HepG2 (cell line): ENCODE data around the gene FUT3. TPM values are rescaled to one million over a fixed set of nuclear protein-coding genes. Genes with fewer than 3 reads are reported as not detected.

Source experiments
- BORCS8-MEF2B ChIP-seq: sonication (generic); formaldehyde crosslinking; IDR thresholded peaks from 2 replicates; pipeline ENCODE4 v1.8.0; 2022; ENCODE audit warnings: mild to moderate bottlenecking, missing genetic modification reagents
- CCDC6 ChIP-seq: sonication (generic); formaldehyde crosslinking; IDR thresholded peaks from 2 replicates; pipeline ENCODE4 v1.8.1; 2022; ENCODE audit warnings: mild to moderate bottlenecking, missing genetic modification reagents, moderate library complexity
- DMAP1 ChIP-seq: IDR thresholded peaks from 2 replicates; pipeline ENCODE4 v1.6.1; 2016
- GABPB1 ChIP-seq: IDR thresholded peaks from 2 replicates; pipeline ENCODE4 v1.6.1; 2016; ENCODE audit warnings: mild to moderate bottlenecking, missing genetic modification reagents, moderate library complexity, missing compliant biosample characterization
- GTF3A ChIP-seq: sonication (generic); formaldehyde crosslinking; conservative IDR thresholded peaks from 2 replicates; pipeline ENCODE4 v1.4.0; 2020; ENCODE audit warnings: mild to moderate bottlenecking, missing genetic modification reagents
- MED8 ChIP-seq: sonication (generic); formaldehyde crosslinking; IDR thresholded peaks from 2 replicates; pipeline ENCODE4 v1.8.1; 2023; ENCODE audit warnings: mild to moderate bottlenecking, missing genetic modification reagents; ENCODE audit not compliant: insufficient replicate concordance
- MTA1 ChIP-seq: sonication (generic); formaldehyde crosslinking; IDR thresholded peaks from 2 replicates; pipeline ENCODE4 v1.4.0; 2020; ENCODE audit warnings: missing genetic modification reagents, mild to moderate bottlenecking, borderline replicate concordance
- MTA3 ChIP-seq: sonication (generic); formaldehyde crosslinking; IDR thresholded peaks from 2 replicates; pipeline ENCODE4 v1.4.0; 2020; ENCODE audit warnings: missing genetic modification reagents
- POLR2A ChIP-seq, 2 experiments: IDR thresholded peaks; 2 replicates each; pipeline ENCODE4 v1.6.1; 2011; ENCODE audit warnings: low read depth in 2 of 2, low read length in 2 of 2, mild to moderate bottlenecking in 1 of 2, moderate library complexity in 1 of 2; ENCODE audit not compliant: insufficient read depth in 1 of 2
- POLR2AphosphoS5 ChIP-seq: IDR thresholded peaks from 2 replicates; pipeline ENCODE4 v1.6.1; 2012; ENCODE audit warnings: low read depth, low read length
- RNF2 ChIP-seq: fragments of 450-650 bp; conservative IDR thresholded peaks from 2 replicates; pipeline ENCODE4 v1.6.1; 2016; ENCODE audit warnings: low read depth
- SMAD3 ChIP-seq: sonication (generic); formaldehyde crosslinking; IDR thresholded peaks from 2 replicates; pipeline ENCODE4 v1.4.0; 2020; ENCODE audit warnings: missing genetic modification reagents
- TBX2 ChIP-seq: sonication (generic); formaldehyde crosslinking; IDR thresholded peaks from 2 replicates; pipeline ENCODE4 v1.5.0; 2020; ENCODE audit warnings: missing genetic modification reagents, mild to moderate bottlenecking, borderline replicate concordance
- TMF1 ChIP-seq: sonication (generic); formaldehyde crosslinking; IDR thresholded peaks from 2 replicates; pipeline ENCODE4 v1.8.1; 2022; ENCODE audit warnings: low read depth, missing genetic modification reagents
- YEATS4 ChIP-seq: sonication (generic); formaldehyde crosslinking; IDR thresholded peaks from 2 replicates; pipeline ENCODE4 v1.4.0; 2020; ENCODE audit warnings: missing genetic modification reagents, borderline replicate concordance
- ZBTB20 ChIP-seq: sonication (generic); formaldehyde crosslinking; IDR thresholded peaks from 2 replicates; pipeline ENCODE4 v1.8.1; 2023; ENCODE audit warnings: missing genetic modification reagents, low read depth, mild to moderate bottlenecking, borderline replicate concordance
- ZNF18 ChIP-seq: sonication (generic); formaldehyde crosslinking; IDR thresholded peaks from 2 replicates; pipeline ENCODE4 v1.8.0; 2022; ENCODE audit warnings: mild to moderate bottlenecking, missing genetic modification reagents; ENCODE audit not compliant: insufficient replicate concordance
- ZNF274 ChIP-seq: sonication (generic); formaldehyde crosslinking; IDR thresholded peaks from 2 replicates; pipeline ENCODE4 v1.5.1; 2020; ENCODE audit warnings: mild to moderate bottlenecking, missing genetic modification reagents
- ZNF296 ChIP-seq: sonication (generic); formaldehyde crosslinking; conservative IDR thresholded peaks from 2 replicates; pipeline ENCODE4 v1.5.0; 2020; ENCODE audit warnings: mild to moderate bottlenecking, missing genetic modification reagents
- ZNF496 ChIP-seq: sonication (generic); formaldehyde crosslinking; IDR thresholded peaks from 2 replicates; pipeline ENCODE4 v1.8.1; 2023; ENCODE audit warnings: mild to moderate bottlenecking, moderate library complexity, missing genetic modification reagents; ENCODE audit not compliant: insufficient replicate concordance
- ZNF547 ChIP-seq: sonication (generic); formaldehyde crosslinking; IDR thresholded peaks from 2 replicates; pipeline ENCODE4 v1.5.1; 2020; ENCODE audit warnings: mild to moderate bottlenecking, missing genetic modification reagents
- ZNF607 ChIP-seq: sonication (generic); formaldehyde crosslinking; IDR thresholded peaks from 2 replicates; pipeline ENCODE4 v1.5.1; 2020; ENCODE audit warnings: missing genetic modification reagents, mild to moderate bottlenecking, borderline replicate concordance
- ZNF746 ChIP-seq: sonication (generic); formaldehyde crosslinking; IDR thresholded peaks from 2 replicates; pipeline ENCODE4 v1.8.0; 2022; ENCODE audit warnings: mild to moderate bottlenecking, missing genetic modification reagents
- ZNF772 ChIP-seq: sonication (generic); formaldehyde crosslinking; IDR thresholded peaks from 2 replicates; pipeline ENCODE4 v1.5.0; 2020; ENCODE audit warnings: mild to moderate bottlenecking, missing genetic modification reagents
- ZNF775 ChIP-seq: sonication (generic); formaldehyde crosslinking; IDR thresholded peaks from 2 replicates; pipeline ENCODE4 v1.4.0; 2020; ENCODE audit warnings: missing genetic modification reagents, mild to moderate bottlenecking, moderate library complexity, borderline replicate concordance
- ZNF780A ChIP-seq: sonication (generic); formaldehyde crosslinking; IDR thresholded peaks from 2 replicates; pipeline ENCODE4 v1.8.0; 2022; ENCODE audit warnings: mild to moderate bottlenecking, missing genetic modification reagents, moderate library complexity
- polyA plus RNA-seq, 8 experiments: library from polyadenylated mRNA; depleted of rRNA in 3 of 8; stranded (reverse) in 7 of 8; unstranded in 1 of 8; fragments of >200 nt; fragmentation: Illumina TruSeq in 4 of 8; extraction: Trizol in 4 of 8; gene quantifications; 2 replicates each; pipeline versions ENCODE4 v1.2.1 to v1.2.3, GENCODE V29; 2011 to 2016; ENCODE audit warnings: low read depth in 4 of 8, missing spikeins in 1 of 8, mixed read lengths in 1 of 8; ENCODE audit not compliant: insufficient read depth in 1 of 8
- total RNA-seq, 5 experiments: library from RNA; depleted of rRNA; stranded (reverse); fragments of >200 nt; fragmentation: Illumina TruSeq; extraction: Trizol; gene quantifications; 2 replicates each; pipeline ENCODE4 v1.2.3, GENCODE V29; 2016; ENCODE audit warnings: low read depth in 1 of 5
- TF ChIP-seq, protein P1 (sequence below): sonication (generic); IDR thresholded peaks from 2 replicates; pipeline ENCODE4 v1.6.1; 2016; ENCODE audit warnings: low read depth, borderline replicate concordance
- TF ChIP-seq, protein P2 (sequence below): sonication (generic); formaldehyde crosslinking; IDR thresholded peaks from 2 replicates; pipeline ENCODE4 v1.8.0; 2022; ENCODE audit warnings: missing genetic modification reagents, mild to moderate bottlenecking, borderline replicate concordance

The FUT3 gene
- total and polyA plus RNA-seq, 2 of the 13 experiments (the other 11 are each of a cell fraction or from before 2014, with no cell fraction given) = 0.53 to 1.1 TPM

DNA sequence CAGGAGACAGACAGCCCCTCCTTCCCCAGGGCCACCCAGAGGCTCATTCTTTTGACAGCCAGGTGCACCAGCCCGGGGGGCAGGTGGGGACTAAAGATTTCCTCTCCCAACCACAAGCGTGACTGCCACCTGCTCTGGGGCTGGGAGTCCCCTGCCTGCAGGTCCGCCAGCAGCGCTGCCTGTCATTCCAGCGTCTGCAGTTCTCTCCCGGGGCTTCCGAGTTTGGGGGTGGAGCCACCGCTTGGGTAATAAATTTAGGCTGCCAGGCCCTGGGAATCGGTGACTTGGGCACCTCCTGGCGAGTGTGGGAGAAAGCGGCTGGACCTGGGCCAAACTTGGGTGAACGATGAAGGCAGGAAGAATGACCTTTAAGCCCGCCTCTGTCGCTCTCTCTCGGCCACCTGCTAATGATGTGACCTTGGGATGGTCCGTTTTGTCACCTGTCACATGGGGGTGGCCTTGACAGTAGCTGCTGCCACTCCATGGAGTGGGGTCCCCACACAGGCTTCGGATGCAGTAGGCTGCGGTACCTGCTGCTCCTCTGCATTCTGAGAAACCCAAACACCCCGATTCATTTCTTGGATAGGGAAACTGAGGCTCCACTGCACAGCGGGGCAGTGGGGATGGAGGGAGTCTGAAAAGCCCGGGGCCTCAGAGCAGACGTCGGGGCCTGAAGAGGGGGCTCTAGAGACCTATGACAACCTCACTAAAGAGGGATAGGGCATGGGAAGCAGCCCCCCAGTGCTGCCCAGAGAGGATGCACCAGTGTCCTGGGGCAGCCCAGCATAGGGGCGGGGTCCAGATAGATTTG, 24.5 kb downstream of the FUT3 start (continued):
- TF ChIP-seq, protein P1, sequence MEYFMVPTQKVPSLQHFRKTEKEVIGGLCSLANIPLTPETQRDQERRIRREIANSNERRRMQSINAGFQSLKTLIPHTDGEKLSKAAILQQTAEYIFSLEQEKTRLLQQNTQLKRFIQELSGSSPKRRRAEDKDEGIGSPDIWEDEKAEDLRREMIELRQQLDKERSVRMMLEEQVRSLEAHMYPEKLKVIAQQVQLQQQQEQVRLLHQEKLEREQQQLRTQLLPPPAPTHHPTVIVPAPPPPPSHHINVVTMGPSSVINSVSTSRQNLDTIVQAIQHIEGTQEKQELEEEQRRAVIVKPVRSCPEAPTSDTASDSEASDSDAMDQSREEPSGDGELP = peak; percentile 85
- TF ChIP-seq ZNF547 (CRISPR knock-in tag) (peak; percentile 70; the same call in 1 of the 2 replicates), ZNF274 (no peak), TBX2 (peak; percentile 98), ZNF775 (no peak), ZNF772 (CRISPR knock-in tag) (peak; percentile 72; the same call in 1 of the 2 replicates), ZBTB20 (CRISPR knock-in tag) (peak; percentile 33; the same call in 1 of the 2 replicates), ZNF496 (no peak), POLR2A (IDR thresholded peaks at IDR 0.05; ENCODE audit: insufficient read depth in 1 of 2, low read depth in 2 of 2, low read length in 2 of 2) (peak in 1 of 2 experiments; percentile 48; a peak in 1 of 4 replicates), MED8 (CRISPR knock-in tag) (no peak), ZNF780A (CRISPR knock-in tag) (peak; percentile 28; the same call in 1 of the 2 replicates), GTF3A (CRISPR knock-in tag) (0 out of 2 replicates have a peak, but pooled peaks have one; percentile 82), ZNF18 (CRISPR knock-in tag) (no peak), RNF2 (no peak; the same call in 1 of the 2 replicates), TMF1 (no peak), POLR2AphosphoS5 (peak; percentile 34; the same call in 1 of the 2 replicates), GABPB1 (CRISPR knock-in tag) (peak; percentile 17; the same call in 1 of the 2 replicates), MTA1 (CRISPR knock-in tag) (peak; percentile 72; the same call in 1 of the 2 replicates), ZNF746 (CRISPR knock-in tag) (no peak), CCDC6 (CRISPR knock-in tag) (0 out of 2 replicates have a peak, but pooled peaks have one; percentile 74), DMAP1 (CRISPR knock-in tag) (no peak), YEATS4 (CRISPR knock-in tag) (peak; percentile 59; the same call in 1 of the 2 replicates), MTA3 (no peak), BORCS8-MEF2B (CRISPR knock-in tag) (0 out of 2 replicates have a peak, but pooled peaks have one; percentile 69), ZNF296 (CRISPR knock-in tag) (no peak), ZNF607 (CRISPR knock-in tag) (no peak), SMAD3 (CRISPR knock-in tag) (peak; percentile 75; the same call in 1 of the 2 replicates)
- TF ChIP-seq, protein P2, sequence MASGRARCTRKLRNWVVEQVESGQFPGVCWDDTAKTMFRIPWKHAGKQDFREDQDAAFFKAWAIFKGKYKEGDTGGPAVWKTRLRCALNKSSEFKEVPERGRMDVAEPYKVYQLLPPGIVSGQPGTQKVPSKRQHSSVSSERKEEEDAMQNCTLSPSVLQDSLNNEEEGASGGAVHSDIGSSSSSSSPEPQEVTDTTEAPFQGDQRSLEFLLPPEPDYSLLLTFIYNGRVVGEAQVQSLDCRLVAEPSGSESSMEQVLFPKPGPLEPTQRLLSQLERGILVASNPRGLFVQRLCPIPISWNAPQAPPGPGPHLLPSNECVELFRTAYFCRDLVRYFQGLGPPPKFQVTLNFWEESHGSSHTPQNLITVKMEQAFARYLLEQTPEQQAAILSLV (CRISPR knock-in tag) = no peak; the same call in 1 of the 2 replicates
